Natural killer cell (primary cell): ENCODE results near the gene PRKCG. TPM values are rescaled to one million over a fixed set of nuclear protein-coding genes. Genes with fewer than 3 reads are reported as not detected.

Experiments used
- ATAC-seq, 3 donors: fragments of 150-1000 bp in 2 of 3; fragments of 200-7000 bp in 1 of 3; cut with Tn5 transposase; 1 replicate in 1 of 3; 2 replicates in 2 of 3; pipeline ENCODE4 v1.10.0; 2021; ENCODE audit warnings: mild to moderate bottlenecking in 2 of 3, moderate library complexity in 2 of 3
- DNase-seq, 2 donors: peaks; one replicate each; pipeline versions ENCODE4 v3.0.0 to v3.0.0-alpha.2; 2013 to 2021; ENCODE audit warnings: mixed read lengths in 1 of 2
- H3K27ac ChIP-seq: one replicate; pipeline ENCODE4 v1.5.1; 2013; ENCODE audit warnings: mild to moderate bottlenecking, low read length
- H3K27me3 ChIP-seq: one replicate; pipeline ENCODE4 v1.6.1; 2013; ENCODE audit warnings: low read length; ENCODE audit not compliant: control insufficient read depth, insufficient read depth
- H3K36me3 ChIP-seq: one replicate; pipeline ENCODE4 v1.6.1; 2013; ENCODE audit warnings: low read length; ENCODE audit not compliant: control insufficient read depth, insufficient read depth
- H3K4me1 ChIP-seq: one replicate; pipeline ENCODE4 v1.6.1; 2013; ENCODE audit warnings: low read length; ENCODE audit not compliant: control insufficient read depth, insufficient read depth
- H3K4me3 ChIP-seq: one replicate; pipeline ENCODE4 v1.5.1; 2013; ENCODE audit warnings: low read length
- H3K9me3 ChIP-seq: one replicate; pipeline ENCODE4 v1.6.1; 2013; ENCODE audit warnings: low read length; ENCODE audit not compliant: control insufficient read depth, insufficient read depth
- H3K27ac Mint-ChIP-seq, 2 donors: one replicate each; pipeline ENCODE4 v1.8.0; 2022; ENCODE audit warnings: mild to moderate bottlenecking in 2 of 2, mixed read lengths in 2 of 2, moderate library complexity in 1 of 2
- H3K27me3 Mint-ChIP-seq, 2 donors: one replicate each; pipeline ENCODE4 v1.8.0; 2022; ENCODE audit warnings: low read depth in 2 of 2, mixed read lengths in 2 of 2
- H3K36me3 Mint-ChIP-seq: one replicate; pipeline ENCODE4 v1.8.0; 2022; ENCODE audit warnings: mixed read lengths
- H3K4me1 Mint-ChIP-seq, 2 donors: one replicate each; pipeline ENCODE4 v1.8.0; 2022; ENCODE audit warnings: mixed read lengths in 2 of 2
- H3K4me3 Mint-ChIP-seq: one replicate; pipeline ENCODE4 v1.8.0; 2022; ENCODE audit warnings: mild to moderate bottlenecking, moderate library complexity, mixed read lengths
- H3K9me3 Mint-ChIP-seq, 2 donors: one replicate each; pipeline ENCODE4 v1.8.0; 2022; ENCODE audit warnings: mixed read lengths in 2 of 2
- WGBS: methylation state at CpG from one replicate; pipeline ENCODE4 v1.1.7; 2013; ENCODE audit warnings: missing lambda C conversion rate; ENCODE audit not compliant: insufficient coverage; 5-methylcytosine and 5-hydroxymethylcytosine counted together
- intact Hi-C: fragments of 100-400 bp; cut with micrococcal nuclease; formaldehyde crosslinking; loops from one replicate; pipeline ENCODE4 v1.14.2; 2022
- total RNA-seq, 4 donors: library from RNA; stranded (reverse); fragments of 120-200 nt in 1 of 4; gene quantifications; one replicate each; pipeline versions ENCODE4 v1.2.3 to v1.2.4, GENCODE V29; 2013 to 2022
- TF ChIP-seq, protein P1 (sequence below): fragments of 200-600 bp; IDR thresholded peaks from one replicate; pipeline ENCODE4 v1.8.0; 2022; ENCODE audit warnings: antibody characterized with exemption

PRKCG gene
- total RNA-seq, 3 donors from 2014 or later (not counting 1 experiment from before 2014, with no cell fraction given), result 0.55 to 2.6 (median 1.5) TPM

DNA sequence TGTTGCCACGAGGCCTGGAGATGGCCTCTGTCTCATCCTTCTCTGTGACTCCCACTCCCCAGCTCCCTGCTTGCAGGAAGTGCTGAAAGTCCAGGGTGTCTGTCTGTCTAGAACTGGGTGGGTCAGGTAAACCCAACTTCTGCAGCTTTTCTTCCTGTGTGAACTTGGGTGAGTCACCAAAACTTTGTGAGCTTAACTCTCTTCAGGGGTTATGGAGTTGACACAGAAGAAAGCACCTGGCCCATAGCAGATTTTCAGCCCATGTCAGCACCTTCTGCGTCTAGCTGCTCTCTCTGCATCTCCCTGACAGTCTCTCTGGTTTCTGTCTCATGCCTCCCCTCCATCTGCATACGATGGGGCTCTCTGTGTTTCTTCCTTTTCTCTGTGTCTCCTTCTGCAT lies 22.9 kb downstream of the PRKCG start:
- H3K4me1 Mint-ChIP-seq, result peaks cover 17 to 48% of the 10 kb centered on the region in 2 donors
- H3K36me3 Mint-ChIP-seq, result no peaks in the 10 kb centered on the region
- H3K27me3 Mint-ChIP-seq, result peaks cover 41% of the 10 kb centered on the region in 2 donors
- 43% methylated on average over 2 of the region's 3 CpGs for WGBS
- Histone ChIP-seq H3K27ac (no peak overlapping the region), H3K4me1 (peaks cover 31% of the 10 kb centered on the region), H3K4me3 (no peak overlapping the region), H3K27me3 (peaks cover 29% of the 10 kb centered on the region), H3K9me3 (no peaks in the 10 kb centered on the region), H3K36me3 (no peaks in the 10 kb centered on the region)
- intact Hi-C loops, result no loop called here
- peak in 2 of 3 donors; percentile 40 to 55 for ATAC-seq
- DNase-seq, result peak in 1 of 2 donors; percentile 31
- no peak overlapping the region for H3K4me3 Mint-ChIP-seq
- H3K27ac Mint-ChIP-seq, result no peak overlapping the region
- TF ChIP-seq, protein P1, sequence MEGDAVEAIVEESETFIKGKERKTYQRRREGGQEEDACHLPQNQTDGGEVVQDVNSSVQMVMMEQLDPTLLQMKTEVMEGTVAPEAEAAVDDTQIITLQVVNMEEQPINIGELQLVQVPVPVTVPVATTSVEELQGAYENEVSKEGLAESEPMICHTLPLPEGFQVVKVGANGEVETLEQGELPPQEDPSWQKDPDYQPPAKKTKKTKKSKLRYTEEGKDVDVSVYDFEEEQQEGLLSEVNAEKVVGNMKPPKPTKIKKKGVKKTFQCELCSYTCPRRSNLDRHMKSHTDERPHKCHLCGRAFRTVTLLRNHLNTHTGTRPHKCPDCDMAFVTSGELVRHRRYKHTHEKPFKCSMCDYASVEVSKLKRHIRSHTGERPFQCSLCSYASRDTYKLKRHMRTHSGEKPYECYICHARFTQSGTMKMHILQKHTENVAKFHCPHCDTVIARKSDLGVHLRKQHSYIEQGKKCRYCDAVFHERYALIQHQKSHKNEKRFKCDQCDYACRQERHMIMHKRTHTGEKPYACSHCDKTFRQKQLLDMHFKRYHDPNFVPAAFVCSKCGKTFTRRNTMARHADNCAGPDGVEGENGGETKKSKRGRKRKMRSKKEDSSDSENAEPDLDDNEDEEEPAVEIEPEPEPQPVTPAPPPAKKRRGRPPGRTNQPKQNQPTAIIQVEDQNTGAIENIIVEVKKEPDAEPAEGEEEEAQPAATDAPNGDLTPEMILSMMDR, result no peak
- peaks cover 0 to 4% of the 10 kb centered on the region in 2 donors for H3K9me3 Mint-ChIP-seq

GRCh38 chr19:53905787-53906186 lies 23.8 kb downstream of the PRKCG start:
- Mint-ChIP-seq H3K27ac (no peak overlapping the region), H3K4me3 (no peak overlapping the region), H3K4me1 (peaks cover 17 to 52% of the 10 kb centered on the region in 2 donors), H3K9me3 (peaks cover 0 to 4% of the 10 kb centered on the region in 2 donors), H3K36me3 (no peaks in the 10 kb centered on the region), H3K27me3 (peaks cover 49 to 50% of the 10 kb centered on the region in 2 donors)
- Histone ChIP-seq H3K27ac (no peak overlapping the region), H3K4me3 (no peak overlapping the region), H3K36me3 (no peaks in the 10 kb centered on the region), H3K9me3 (no peaks in the 10 kb centered on the region), H3K27me3 (peaks cover 32% of the 10 kb centered on the region), H3K4me1 (peaks cover 31% of the 10 kb centered on the region)
- TF ChIP-seq, protein P1, result no peak
- intact Hi-C loops, result no loop called here
- no peak for DNase-seq
- no peak for ATAC-seq
- WGBS, result no CpG with 5 or more reads among the region's 1 CpG

- intact Hi-C loops, result no loop called here
- peak; percentile 65 to 81 for DNase-seq
- ATAC-seq, result peak; percentile 62 to 79 (median 77)
- H3K4me1 ChIP-seq, result peaks cover 31% of the 10 kb centered on the region
- peaks cover 0 to 4% of the 10 kb centered on the region in 2 donors for H3K9me3 Mint-ChIP-seq
- peaks cover 17 to 52% of the 10 kb centered on the region in 2 donors for H3K4me1 Mint-ChIP-seq
- peaks cover 32% of the 10 kb centered on the region for H3K27me3 ChIP-seq
- H3K9me3 ChIP-seq, result no peaks in the 10 kb centered on the region
- no peak overlapping the region for H3K27ac Mint-ChIP-seq
- peaks cover 55 to 57% of the 10 kb centered on the region in 2 donors for H3K27me3 Mint-ChIP-seq
- TF ChIP-seq, protein P1, result peak; percentile 72
- WGBS, result 14% methylated on average over 48 of the region's 48 CpGs
- peak overlapping the region; percentile 5 for H3K4me3 Mint-ChIP-seq
- H3K27ac ChIP-seq, result no peak overlapping the region
- H3K36me3 ChIP-seq, result no peaks in the 10 kb centered on the region
- no peaks in the 10 kb centered on the region for H3K36me3 Mint-ChIP-seq
- no peak overlapping the region for H3K4me3 ChIP-seq
These were observed 24.5 kb downstream of the PRKCG start for GRCh38 chr19:53906211-53907192.
